ENCODE results near the gene GPR37L1.

DNA sequence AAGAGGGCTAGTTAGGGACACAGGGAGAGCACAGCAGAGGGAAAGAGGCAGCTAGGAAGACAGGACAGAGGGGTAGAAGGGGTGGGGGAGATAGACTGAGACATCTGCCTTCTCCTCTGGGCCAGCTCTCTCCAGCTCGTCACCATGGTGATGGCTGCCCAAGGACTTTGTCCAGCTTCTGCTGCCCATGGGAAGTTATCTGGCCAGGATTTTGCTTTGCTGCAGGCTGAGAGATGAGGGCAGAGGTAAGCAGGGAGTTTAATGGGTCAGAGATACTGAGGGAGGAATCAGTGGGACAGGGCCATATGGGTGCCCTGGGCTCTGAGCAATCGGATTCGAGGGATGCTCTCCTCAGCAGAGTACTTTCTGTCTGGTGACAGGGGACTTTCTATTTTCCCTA is 34.5 kb upstream of the GPR37L1 start:
- TF ChIP-seq, protein P1, sequence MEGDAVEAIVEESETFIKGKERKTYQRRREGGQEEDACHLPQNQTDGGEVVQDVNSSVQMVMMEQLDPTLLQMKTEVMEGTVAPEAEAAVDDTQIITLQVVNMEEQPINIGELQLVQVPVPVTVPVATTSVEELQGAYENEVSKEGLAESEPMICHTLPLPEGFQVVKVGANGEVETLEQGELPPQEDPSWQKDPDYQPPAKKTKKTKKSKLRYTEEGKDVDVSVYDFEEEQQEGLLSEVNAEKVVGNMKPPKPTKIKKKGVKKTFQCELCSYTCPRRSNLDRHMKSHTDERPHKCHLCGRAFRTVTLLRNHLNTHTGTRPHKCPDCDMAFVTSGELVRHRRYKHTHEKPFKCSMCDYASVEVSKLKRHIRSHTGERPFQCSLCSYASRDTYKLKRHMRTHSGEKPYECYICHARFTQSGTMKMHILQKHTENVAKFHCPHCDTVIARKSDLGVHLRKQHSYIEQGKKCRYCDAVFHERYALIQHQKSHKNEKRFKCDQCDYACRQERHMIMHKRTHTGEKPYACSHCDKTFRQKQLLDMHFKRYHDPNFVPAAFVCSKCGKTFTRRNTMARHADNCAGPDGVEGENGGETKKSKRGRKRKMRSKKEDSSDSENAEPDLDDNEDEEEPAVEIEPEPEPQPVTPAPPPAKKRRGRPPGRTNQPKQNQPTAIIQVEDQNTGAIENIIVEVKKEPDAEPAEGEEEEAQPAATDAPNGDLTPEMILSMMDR (IDR thresholded peaks at IDR 0.05), result no peak
- TF ChIP-seq POLR2A (IDR thresholded peaks at IDR 0.05), result no peak

Data from testis (tissue), 2 donors.